ENCODE results near the gene ABCB10. TPM values are rescaled to one million over a fixed set of nuclear protein-coding genes. Genes with fewer than 3 reads are reported as not detected.

Gene ABCB10
- total RNA-seq, 2 experiments from 2014 or later, result 16.4 to 27.2 TPM

DNA sequence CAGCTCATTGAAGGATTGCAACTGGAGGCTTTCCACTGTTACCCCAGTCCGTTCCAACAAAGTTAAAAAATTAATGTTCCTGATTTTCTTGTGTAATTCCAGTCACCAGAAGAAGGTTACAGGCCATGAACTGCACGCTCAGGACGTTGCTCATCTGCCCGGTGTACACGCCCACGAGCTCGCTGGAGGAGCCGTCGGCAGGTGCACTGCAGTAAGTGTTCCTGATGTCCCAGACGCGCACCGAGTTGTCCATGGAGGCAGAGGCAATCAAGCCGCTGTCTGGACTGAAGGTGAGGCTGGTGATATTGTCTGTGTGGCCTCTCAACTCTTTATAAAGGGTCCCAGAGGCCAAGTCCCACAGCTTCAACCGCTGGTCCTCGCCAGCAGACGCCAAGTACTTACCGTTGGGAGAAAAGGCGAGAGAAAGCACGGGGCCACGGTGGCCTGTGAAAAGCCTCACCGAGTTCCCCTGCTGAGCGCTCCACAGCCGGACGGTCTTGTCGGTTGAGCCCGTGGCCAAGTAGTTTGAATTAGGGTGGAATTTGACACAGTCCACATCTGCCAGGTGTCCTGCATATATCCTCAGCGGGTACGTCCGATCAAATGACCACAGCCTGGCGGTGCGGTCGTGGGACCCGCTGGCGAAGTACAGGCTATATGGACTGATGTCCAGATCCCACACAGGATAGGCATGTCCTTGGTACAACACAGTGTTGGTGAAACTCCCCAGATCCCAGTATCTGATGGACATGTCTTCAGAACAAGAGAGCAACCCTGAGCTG, 35.9 kb upstream of the ABCB10 start:
- TF ChIP-seq, protein P1, sequence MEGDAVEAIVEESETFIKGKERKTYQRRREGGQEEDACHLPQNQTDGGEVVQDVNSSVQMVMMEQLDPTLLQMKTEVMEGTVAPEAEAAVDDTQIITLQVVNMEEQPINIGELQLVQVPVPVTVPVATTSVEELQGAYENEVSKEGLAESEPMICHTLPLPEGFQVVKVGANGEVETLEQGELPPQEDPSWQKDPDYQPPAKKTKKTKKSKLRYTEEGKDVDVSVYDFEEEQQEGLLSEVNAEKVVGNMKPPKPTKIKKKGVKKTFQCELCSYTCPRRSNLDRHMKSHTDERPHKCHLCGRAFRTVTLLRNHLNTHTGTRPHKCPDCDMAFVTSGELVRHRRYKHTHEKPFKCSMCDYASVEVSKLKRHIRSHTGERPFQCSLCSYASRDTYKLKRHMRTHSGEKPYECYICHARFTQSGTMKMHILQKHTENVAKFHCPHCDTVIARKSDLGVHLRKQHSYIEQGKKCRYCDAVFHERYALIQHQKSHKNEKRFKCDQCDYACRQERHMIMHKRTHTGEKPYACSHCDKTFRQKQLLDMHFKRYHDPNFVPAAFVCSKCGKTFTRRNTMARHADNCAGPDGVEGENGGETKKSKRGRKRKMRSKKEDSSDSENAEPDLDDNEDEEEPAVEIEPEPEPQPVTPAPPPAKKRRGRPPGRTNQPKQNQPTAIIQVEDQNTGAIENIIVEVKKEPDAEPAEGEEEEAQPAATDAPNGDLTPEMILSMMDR (conservative IDR thresholded peaks at IDR 0.05; ENCODE audit: low read length), result no peak
- TF ChIP-seq EZH2phosphoT487 (IDR thresholded peaks at IDR 0.05; ENCODE audit: borderline replicate concordance, low read depth, low read length), result no peak
- H2AFZ ChIP-seq (ENCODE audit: low read length), result no peak overlapping the region
- no TSS peak for BruUV-seq (replicated peaks)
- H3K4me3 ChIP-seq (ENCODE audit: low read depth, low read length, poor library complexity, severe bottlenecking), result no peak overlapping the region
- peaks cover 52% of the 10 kb centered on the region for H3K36me3 ChIP-seq (ENCODE audit: insufficient read depth, low read length)
- no peaks in the 10 kb centered on the region for H3K9me2 ChIP-seq (ENCODE audit: insufficient read depth, low read length)
- POLR2A ChIA-PET, result interaction anchor here (0.7 kb wide), 3 partner anchors 22 to 1154 kb away, joined by 3 read pairs; no protein-coding TSS in a partner anchor
- peaks cover 4% of the 10 kb centered on the region; the same call in 1 of the 2 replicates for H3K79me2 ChIP-seq (ENCODE audit: insufficient read depth, low read depth, low read length)
- no peak for DNase-seq (ENCODE audit: low spot score)
- H3K9me3 ChIP-seq (ENCODE audit: low read length), result no peaks in the 10 kb centered on the region
- no peaks in the 10 kb centered on the region for H3K4me1 ChIP-seq (ENCODE audit: insufficient read depth, low read length, poor library complexity, severe bottlenecking)
- no peaks in the 10 kb centered on the region; the same call in 1 of the 2 replicates for H4K20me1 ChIP-seq (ENCODE audit: insufficient read depth, low read length)
- H3K4me2 ChIP-seq (ENCODE audit: low read length), result no peak overlapping the region
- CTCF ChIA-PET (ENCODE audit: unreplicated experiment), result no interaction called here
- intact Hi-C loops (cut with micrococcal nuclease; ENCODE audit: unreplicated experiment), result no loop called here
- no peak overlapping the region for H3K27ac ChIP-seq (ENCODE audit: low read depth, low read length, poor library complexity, severe bottlenecking)

DNA sequence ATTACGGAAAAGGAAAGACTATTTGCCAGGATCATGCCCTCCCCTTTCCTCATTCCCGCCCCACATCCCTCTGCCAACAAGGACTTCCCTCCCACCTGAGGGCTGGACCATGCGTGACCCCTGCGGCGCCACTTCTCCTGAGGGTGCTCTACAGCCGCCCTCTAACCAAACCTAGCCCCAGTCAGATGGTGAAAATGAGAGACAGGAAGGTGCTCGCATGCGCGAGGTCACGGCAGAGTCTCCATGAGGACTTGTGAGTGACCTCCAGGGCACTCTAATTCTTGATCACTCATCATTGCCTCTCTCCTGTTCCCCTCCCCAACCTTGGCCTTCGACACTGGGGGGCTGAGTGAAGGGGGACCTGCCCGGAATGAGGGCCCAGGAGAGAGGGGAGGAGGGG, 35.3 kb upstream of the ABCB10 start:
- Histone ChIP-seq H3K4me3 (ENCODE audit: low read depth, low read length, poor library complexity, severe bottlenecking) (no peak overlapping the region), H3K27ac (ENCODE audit: low read depth, low read length, poor library complexity, severe bottlenecking) (no peak overlapping the region), H3K4me2 (ENCODE audit: low read length) (no peak overlapping the region), H3K4me1 (ENCODE audit: insufficient read depth, low read length, poor library complexity, severe bottlenecking) (no peaks in the 10 kb centered on the region), H3K36me3 (ENCODE audit: insufficient read depth, low read length) (peaks cover 46% of the 10 kb centered on the region), H3K79me2 (ENCODE audit: insufficient read depth, low read depth, low read length) (peaks cover 3% of the 10 kb centered on the region; the same call in 1 of the 2 replicates), H3K9me2 (ENCODE audit: insufficient read depth, low read length) (no peaks in the 10 kb centered on the region), H4K20me1 (ENCODE audit: insufficient read depth, low read length) (no peaks in the 10 kb centered on the region; the same call in 1 of the 2 replicates), H3K9me3 (ENCODE audit: low read length) (no peaks in the 10 kb centered on the region), H2AFZ (ENCODE audit: low read length) (no peak overlapping the region)
- intact Hi-C loops (cut with micrococcal nuclease; ENCODE audit: unreplicated experiment), result no loop called here
- CTCF ChIA-PET (ENCODE audit: unreplicated experiment), result no interaction called here
- TF ChIP-seq, protein P1 (conservative IDR thresholded peaks at IDR 0.05; ENCODE audit: low read length), result no peak
- no peak for TF ChIP-seq EZH2phosphoT487 (IDR thresholded peaks at IDR 0.05; ENCODE audit: borderline replicate concordance, low read depth, low read length)
- POLR2A ChIA-PET, result no interaction called here
- no TSS peak for BruUV-seq (replicated peaks)
- DNase-seq (ENCODE audit: low spot score), result no peak

DNA sequence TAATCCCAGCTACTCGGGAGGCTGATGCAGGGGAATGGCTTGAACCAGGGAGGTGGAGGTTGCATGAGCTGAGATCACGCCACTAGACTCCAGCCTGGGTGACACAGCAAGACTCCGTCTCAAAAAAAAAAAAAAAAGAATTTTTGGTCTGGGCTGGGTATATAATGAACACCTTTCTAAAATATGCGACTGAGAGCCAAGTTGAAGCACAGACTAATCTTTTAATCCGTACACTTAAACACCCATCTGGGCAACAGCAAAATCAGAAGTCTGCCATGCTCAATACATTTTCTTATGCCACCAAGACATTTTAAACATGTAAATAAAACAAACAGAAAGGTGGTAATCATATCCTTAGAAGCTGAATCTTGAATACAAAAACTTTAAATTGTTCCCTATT, 31.6 kb upstream of the ABCB10 start:
- Histone ChIP-seq H3K27ac (ENCODE audit: low read depth, low read length, poor library complexity, severe bottlenecking) (no peak overlapping the region), H3K79me2 (ENCODE audit: insufficient read depth, low read depth, low read length) (no peaks in the 10 kb centered on the region), H3K4me2 (ENCODE audit: low read length) (no peak overlapping the region), H3K36me3 (ENCODE audit: insufficient read depth, low read length) (peaks cover 32% of the 10 kb centered on the region), H3K9me2 (ENCODE audit: insufficient read depth, low read length) (no peaks in the 10 kb centered on the region), H2AFZ (ENCODE audit: low read length) (no peak overlapping the region), H3K4me3 (ENCODE audit: low read depth, low read length, poor library complexity, severe bottlenecking) (no peak overlapping the region), H3K9me3 (ENCODE audit: low read length) (no peaks in the 10 kb centered on the region), H3K4me1 (ENCODE audit: insufficient read depth, low read length, poor library complexity, severe bottlenecking) (no peaks in the 10 kb centered on the region), H4K20me1 (ENCODE audit: insufficient read depth, low read length) (no peaks in the 10 kb centered on the region)
- CTCF ChIA-PET (ENCODE audit: unreplicated experiment), result no interaction called here
- no TSS peak for BruUV-seq (replicated peaks)
- intact Hi-C loops (cut with micrococcal nuclease; ENCODE audit: unreplicated experiment), result no loop called here
- POLR2A ChIA-PET, result interaction anchor here (0.8 kb wide), 1 partner anchor 8 kb away, joined by 3 read pairs; no protein-coding TSS in a partner anchor
- DNase-seq (ENCODE audit: low spot score), result no peak
- TF ChIP-seq EZH2phosphoT487 (IDR thresholded peaks at IDR 0.05; ENCODE audit: borderline replicate concordance, low read depth, low read length), result no peak
- TF ChIP-seq, protein P1 (conservative IDR thresholded peaks at IDR 0.05; ENCODE audit: low read length), result no peak

All from OCI-LY7 (cell line).